Suppressor macrophage treated with lipopolysaccharide for 1 hour (primary cell): ENCODE measurements around the gene SPAG6.
"Not testable (repeated sequence)": the region's sequence is repeated elsewhere in the genome, so short reads cannot be mapped to it uniquely, and the experiment has no call there.

Experiments used
- DNase-seq, 3 donors: peaks; one replicate each; pipeline ENCODE4 v3.0.0-alpha.2; 2020 to 2022

SPAG6 gene

DNA sequence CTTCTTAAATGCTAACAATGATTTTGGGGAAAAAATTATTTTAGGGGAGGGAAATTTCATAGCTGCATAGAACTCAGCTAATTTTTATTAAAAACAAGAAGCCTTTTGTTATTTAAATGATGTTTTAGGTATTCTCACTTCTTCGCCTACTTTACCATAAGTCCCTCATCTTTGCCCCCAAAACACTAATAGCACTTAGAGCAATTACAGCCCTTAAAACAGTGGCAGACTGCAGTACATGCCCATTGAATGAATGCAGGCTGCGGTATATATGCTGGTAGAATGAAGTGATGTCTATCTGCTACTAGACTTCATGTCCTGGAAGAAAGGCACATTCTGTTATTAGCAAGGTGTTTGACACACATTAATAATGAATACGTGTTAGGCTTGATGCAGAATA is 2.9 kb upstream of the SPAG6 start:
- DNase-seq: no peak

DNA sequence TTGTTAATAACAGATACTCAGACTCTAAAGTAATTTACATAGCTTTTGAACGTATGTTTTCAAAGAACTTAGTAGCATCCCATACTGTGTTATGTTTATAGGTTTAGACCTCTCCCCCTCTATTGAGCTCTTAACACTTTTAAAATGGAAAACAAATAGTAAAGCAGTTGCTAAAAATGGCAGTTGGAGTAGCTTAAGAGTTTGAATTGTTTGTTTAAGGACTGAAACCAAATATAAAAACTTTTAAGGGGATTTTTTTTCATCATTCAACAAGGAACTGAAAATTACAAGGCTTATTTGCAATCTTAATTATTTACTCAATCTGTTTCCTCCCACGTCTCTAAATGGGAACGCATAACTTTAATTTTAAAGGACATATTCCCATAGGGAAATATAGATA is 1.6 kb upstream of the SPAG6 start:
- DNase-seq: peak in 1 of 3 donors; percentile 58

DNA sequence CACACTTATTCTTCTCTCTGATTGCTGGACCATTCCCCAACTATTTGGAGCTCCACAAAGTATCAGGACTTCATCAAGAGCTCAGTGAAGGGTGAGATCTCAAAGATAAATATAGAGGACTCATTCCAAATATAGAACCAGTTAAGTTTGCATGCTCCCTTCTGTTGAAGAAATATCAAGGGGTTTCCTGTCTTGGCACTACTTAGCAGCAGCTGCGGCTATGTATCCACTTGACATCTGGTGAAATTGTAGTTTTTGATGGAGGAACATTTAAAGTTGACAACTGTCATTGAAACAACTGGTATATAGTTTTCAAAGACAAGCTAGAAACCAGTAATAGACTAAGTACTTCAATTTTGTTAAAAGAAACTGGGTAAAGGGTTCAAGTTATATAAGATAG is 1.0 kb upstream of the SPAG6 start:
- DNase-seq: no peak

DNA sequence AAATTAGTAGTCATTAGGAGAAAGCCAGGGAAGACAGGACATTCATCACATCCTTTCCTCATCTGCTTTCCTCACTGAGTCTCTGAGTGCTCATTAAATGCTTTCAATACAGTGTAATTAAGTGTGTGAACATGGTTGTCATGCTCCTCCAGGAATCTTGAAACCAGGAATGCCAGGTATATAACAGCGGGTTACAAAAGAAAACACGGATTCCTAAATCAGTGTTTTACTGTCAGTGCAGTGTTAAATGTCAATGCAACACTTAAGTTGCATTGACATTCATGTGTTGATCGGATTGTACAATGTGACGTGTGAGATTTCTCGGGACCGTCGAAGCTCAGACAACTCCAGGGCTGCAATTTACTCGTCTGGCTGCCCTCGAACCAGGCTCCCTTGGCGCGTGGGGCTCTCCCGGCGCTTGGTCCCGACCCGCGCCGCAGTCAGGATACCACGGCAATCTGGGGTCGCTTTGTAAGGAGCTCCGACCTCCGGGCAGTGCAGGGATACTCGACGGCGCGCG is 455 bp upstream of the SPAG6 start:
- no peak for DNase-seq

DNA sequence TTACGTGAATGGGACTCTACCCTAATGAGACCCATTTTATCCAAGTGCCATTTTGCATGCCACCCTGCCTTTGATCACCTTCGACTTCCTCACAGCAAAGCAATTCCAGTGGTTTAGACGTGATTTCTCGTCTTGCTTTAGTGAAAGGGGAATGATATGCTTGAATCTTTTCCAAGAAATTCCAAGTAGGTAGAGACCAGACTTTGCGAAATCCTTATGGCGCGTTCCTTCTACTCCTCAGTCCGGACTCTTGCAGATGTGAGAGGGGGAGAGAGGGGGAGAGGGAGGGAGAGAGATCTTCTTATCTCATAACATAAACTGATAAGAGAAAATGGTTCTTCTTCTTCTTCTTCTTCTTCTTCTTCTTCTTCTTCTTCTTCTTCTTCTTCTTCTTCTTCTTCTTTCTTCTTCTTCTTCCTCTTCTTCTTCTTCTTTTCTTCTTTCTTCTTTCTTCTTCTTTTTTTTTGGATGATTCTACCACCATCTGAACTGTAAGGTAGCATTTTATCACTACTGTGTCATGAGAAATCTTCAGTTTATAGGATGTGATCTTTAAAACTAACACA is 883 bp downstream of the SPAG6 start:
- no peak for DNase-seq

DNA sequence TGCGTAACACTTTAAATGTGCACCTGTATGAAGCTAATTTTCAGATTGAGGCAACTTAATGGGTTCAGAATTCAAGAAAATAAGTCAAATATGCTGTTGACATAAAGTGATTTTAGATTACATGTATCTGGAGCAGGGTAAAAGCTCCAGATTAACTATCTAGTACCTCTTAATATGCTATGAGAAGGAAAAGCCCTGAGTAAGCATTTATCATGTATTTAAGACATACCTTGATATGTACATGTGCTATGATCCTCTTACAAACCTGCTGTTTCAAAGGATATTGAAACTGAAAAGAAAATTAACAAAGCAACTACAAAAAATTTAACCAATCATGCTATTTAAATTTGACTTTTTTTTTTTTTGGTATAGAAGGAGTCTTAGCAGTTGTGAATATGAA is 4.5 kb downstream of the SPAG6 start:
- no peak for DNase-seq

DNA sequence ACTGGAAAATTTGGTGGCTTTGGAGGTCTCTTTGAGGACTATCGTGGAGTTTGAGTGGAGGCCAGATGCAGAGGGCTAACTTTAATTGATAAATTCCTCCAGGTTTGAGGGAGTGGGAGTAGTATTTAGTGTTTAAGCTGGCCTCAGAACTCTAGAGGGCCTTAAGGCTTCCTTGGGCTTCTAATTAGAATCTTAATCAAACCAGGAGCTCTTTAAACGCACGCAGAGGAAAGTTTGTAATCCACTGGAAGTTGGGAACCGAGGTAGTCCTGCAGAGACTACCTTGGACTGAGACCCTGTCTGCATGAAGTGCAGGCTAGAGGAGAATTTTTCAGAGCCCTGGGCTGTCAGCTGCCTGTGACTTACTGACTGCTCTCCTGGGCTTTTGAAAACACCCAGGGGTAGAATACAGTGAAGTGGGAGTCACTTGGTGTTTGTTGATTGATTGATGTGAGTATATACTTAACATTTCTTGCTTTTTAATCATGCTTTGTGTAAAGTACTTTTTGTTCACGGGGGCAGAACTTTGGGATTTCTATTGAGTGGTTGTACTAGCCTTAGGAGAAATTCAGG is 5.9 kb downstream of the SPAG6 start:
- no peak for DNase-seq

DNA sequence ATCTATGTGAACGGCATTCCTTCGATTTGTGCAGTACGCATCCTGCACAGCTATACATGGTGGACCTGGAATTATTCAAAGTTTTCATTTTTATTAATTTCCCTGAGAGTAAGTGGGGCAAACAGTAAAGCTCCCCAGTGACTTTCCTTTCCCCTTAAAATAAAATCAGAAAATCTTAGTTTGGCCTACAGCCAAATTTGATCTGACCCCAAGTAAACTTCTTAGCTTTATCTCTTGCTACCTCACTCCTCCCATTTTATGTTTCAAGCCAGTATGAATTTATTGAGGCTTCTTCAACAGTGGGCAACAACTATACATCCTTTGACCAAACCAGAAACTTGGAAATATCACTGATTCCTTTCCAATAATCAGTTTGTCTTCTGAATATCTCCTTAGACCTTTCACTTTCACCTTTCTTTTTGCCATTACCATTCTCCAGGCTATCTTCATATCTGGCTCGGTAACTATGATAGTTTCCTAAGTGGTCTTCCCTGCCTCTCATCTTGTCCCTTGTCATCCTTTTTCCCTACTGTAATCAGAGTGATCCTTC is 11.1 kb downstream of the SPAG6 start:
- no peak for DNase-seq

DNA sequence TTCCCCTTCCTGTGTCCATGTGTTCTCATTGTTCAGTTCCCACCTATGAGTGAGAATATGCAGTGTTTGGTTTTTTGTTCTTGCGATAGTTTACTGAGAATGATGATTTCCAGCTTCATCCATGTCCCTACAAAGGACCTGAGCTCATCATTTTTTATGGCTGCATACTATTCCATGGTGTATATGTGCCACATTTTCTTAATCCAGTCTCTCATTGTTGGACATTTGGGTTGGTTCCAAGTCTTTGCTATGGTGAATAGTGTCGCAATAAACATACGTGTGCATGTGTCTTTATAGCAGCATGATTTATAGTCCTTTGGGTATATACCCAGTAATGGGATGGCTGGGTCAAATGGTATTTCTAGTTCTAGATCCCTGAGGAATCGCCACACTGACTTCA is 12.5 kb downstream of the SPAG6 start:
- DNase-seq: not testable (repeated sequence)

DNA sequence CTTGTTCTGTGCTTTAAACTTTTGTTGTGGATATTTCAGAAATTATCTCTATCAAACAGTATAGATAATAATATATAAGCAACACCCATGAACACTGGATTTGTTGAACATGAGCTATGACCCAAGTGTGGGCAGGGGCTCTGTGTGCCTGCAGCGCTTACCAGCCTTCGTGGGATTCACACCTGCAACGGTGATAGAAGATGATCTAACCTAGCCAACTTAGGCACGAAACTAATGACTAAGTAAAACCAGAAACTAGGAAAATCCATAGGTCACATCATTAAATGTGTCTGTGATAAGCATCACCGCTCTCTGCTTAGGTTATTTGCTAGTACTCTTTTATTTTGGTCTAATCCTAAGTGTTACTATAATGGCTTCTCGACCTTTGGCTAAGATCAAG is 18.0 kb downstream of the SPAG6 start:
- DNase-seq: no peak

DNA sequence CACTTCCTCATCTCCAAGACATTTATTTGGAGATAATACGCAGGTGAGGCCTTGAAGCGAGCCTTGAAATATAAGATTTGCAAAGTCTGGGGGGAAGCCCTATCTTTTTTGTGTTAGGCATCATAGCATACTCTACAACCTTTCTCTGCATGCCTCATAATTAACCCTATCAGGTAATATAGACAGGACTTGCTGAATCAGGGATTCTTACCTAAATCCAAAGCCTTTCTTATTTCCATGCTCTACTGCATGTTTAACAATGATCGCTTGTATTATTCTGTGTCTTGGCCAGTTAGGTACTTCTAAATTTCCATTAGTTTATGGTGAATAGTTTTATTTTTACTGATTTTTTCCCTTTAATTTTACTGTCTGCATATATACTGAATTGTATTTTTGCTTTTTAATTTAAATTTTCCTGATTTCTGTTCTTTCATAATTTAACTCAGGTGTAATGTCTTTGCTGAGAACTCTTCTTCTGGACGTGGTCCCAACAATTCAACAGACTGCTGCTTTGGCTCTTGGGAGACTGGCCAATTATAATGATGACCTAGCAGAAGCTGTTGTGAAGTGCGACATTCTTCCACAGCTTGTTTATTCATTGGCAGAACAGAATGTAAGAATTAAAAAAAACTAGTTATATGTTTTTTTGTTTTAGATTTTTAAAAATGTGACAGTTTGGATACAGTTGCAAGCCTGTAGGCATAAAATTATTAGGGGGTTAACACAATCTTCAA is 19.3 kb downstream of the SPAG6 start:
- no peak for DNase-seq

DNA sequence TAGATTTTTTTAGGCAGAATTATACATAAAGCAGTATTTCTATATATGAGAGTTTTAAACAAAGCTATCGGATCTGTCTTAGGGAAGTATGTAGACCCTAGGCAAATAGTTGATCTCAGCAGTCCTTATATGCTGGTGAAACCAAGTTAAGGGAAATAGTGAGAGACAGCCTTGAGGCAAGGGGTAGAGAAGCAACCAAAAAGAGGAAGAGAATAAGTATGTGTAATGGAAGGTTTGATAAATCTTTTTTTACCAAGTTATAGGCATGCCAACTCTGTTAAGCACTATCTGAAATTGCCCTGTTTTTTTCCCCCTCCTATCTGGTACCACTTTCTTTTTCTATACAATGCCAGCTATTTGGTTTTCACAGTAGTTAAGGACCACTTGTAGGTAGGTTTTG is 19.9 kb downstream of the SPAG6 start:
- peak; percentile 41 to 69 (median 62) for DNase-seq

DNA sequence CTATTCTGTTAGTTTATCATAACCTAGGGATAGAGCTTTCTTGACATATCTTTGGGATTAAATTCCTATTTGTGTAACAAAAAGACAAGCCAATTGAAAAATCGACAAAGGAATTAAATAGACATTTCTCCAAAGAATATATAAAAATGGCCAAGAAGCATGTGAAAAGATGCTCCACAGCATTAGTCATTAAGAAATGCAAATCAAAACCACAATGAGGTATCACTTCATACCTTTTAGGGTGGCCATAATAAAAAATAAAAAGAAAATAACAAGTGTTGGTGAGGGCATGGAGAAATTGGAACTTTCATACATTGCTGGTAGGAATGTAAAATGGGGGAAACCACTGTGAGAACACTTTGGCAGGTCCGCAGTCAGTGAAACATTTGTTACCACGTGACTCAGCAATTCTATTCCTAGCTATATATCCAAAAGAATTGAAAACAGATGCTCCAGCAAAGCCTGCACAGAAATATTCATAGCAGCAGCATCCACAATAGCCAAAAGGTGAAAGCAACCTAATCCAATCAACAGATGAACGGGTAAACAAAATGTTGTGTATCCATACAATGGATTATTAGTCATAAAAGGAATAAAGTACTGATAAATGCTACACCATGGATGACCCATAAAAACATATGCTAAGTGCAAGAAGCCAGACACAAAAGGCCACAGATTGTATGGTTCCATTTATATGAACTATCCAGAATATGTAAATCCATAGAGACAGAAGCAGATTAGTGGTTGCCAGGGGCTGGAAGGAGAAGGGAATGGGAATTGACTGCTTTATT is 20.5 kb downstream of the SPAG6 start:
- no peak for DNase-seq

DNA sequence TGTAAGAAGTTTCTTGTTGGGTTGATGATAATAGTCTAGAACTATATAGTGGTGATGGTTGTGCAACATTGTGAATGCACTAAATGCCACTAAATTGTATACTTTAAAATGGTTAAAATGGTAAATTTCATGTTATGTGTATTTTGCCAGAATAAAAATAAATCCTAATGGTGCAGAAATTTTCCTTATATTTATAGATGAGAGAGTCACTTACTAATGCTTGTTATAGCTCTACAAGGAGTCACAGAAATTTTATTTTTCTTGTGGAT is 21.1 kb downstream of the SPAG6 start:
- DNase-seq: no peak

DNA sequence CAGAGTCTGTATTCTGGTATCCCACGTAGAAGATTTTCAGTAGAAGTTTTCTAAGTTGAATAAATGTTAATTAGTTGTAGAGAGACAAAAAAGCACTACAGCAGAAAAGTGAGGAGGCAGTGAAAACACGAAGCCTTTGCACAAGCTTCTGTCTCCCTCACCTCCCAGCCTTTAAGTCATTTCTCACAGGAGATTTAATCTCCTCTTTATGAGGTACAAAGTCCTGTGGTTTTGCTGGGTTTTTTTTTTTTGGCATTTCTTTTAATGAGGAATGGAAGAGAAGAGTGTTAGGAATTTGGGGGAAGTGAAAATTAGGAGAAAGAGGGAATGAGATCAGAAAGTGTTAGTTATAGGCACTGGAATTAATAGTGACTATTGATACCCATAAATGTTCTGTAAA is 21.5 kb downstream of the SPAG6 start:
- DNase-seq: no peak

DNA sequence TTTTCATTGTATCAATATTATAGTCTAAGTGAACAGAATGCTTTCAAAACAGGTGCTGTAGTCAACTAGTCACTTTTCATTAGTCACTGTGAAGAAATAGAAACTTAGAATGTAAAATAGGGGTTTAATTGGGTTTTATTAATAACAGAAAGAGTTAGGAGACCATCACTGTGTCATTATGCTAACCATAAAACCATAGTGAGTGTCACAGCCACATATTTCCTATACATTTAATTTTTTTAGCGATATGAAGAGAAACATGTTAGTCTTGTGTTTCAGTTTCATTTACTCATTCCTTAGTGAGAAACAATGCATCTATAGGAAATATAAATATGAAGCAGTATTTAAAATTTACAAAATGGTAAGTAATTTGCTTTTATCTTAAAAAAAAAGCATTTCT is 22.2 kb downstream of the SPAG6 start:
- DNase-seq: no peak

DNA sequence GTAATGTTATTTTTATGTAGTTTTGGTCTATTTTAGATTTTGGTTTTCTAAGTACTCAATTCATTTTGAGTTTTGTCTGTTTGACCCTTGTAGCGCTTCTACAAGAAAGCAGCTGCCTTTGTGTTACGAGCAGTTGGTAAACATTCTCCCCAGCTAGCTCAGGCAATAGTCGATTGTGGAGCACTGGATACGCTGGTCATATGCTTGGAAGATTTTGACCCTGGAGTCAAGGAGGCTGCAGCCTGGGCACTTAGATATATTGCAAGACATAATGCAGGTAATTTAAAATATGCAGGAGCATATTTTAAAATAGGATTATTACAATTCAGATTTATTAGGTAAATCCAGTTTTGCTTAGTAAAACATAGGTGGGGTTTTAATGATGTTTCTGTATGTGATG is 23.1 kb downstream of the SPAG6 start:
- DNase-seq: no peak

DNA sequence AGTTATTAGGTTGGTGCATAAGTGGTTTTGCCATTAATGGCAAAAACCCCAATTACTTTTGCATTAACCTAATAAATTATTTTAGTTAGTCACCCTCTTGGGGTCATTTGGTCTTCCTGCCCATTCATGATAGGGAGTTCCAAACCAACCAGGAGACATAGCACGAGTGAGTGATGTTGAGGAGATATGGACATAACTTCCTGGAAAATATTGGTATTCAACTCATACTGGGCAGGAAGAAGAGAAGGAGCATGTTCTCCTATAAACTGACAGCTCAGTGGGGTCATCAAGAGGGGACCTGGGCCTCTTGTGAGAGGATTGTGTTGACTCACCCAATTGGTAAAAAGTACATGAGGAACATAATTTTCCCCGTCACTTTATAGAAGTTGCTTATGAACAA is 23.7 kb downstream of the SPAG6 start:
- DNase-seq: peak in 1 of 3 donors; percentile 28

DNA sequence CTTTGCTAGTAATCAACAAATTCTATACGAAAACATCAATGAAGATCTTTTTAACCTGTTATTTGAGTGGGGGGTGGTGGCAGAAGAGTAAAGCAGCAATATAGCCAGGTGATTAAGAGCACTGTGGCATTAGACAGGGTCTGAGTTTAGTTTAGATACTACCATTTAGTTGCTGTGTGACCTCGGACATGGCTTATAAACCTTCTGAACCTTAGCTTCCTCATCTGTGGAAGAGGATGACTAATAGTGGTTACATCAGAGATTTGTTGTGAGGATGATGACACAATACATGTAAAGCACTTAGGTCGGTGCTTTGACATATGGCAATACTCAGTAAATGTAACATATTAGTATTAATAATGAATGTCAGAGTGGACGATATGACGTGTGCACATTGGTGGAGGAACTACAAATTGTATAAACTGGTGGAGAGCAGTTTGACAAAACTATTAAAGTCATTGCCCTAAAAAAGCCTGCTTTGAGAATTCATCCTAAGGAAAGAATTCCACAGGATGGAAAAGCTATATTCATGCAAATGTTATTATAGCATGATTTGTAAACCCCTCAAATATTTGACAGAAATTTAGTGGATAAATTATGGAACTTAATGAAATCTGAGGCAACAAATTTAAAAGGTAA is 24.3 kb downstream of the SPAG6 start:
- DNase-seq: peak; percentile 71 to 96 (median 96)

DNA sequence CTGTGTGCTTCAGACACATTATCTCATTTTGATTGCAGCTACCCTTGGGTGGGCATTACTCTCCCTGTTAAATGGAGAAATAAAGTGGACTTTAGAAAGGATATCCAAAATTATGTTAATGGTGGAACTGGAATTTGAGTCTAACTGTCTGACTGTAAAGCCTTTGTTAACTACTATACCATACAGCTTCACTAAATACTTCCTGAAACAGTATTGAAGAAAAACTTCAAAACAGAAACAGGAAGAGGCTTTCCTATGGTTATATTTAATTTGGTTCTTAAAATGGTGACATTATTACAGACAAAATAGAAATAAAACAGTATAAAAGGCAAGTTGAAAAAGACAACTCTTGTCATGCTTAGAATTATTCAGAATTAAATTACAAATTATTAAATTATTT is 25.0 kb downstream of the SPAG6 start:
- peak; percentile 15 to 40 (median 32) for DNase-seq

DNA sequence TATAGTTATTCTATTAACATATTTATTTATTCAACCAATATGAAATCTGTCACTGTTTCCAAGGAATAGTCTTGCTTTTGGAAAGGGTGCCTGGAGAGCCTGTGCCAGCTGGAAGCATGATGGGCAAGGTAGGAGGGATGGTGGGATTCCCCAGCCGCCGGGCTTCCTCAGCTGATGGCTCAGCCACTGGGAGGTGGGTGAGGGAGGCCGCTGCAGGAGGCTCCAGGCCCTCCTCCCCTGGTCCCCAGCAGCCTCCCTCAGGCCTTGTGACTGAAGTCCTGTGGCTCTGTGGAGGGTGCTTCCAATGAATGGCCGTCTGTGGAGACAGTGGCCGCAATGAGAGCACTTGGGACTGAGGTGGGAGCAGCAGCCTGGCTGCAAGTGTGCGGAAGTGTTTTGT is 27.0 kb downstream of the SPAG6 start:
- DNase-seq: no peak

DNA sequence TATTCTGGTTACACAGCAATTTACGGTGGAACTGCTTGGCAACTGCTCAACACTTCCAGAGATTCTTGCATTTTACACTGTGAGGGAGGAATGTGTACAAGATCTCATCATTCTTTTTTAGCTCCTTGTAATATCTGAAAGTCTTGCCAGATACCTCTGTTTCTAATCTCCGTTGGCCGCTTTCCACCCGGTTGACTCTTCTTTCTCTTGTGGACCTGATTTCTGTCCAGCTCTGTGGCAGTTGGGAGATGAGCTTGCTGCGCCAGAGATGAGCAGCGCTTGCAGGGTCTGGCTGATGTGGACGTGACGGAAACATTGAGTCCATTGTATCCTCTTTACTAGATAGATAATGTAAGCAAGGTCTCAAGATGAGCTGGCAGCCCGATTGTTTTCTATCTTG is 27.6 kb downstream of the SPAG6 start:
- no peak for DNase-seq

DNA sequence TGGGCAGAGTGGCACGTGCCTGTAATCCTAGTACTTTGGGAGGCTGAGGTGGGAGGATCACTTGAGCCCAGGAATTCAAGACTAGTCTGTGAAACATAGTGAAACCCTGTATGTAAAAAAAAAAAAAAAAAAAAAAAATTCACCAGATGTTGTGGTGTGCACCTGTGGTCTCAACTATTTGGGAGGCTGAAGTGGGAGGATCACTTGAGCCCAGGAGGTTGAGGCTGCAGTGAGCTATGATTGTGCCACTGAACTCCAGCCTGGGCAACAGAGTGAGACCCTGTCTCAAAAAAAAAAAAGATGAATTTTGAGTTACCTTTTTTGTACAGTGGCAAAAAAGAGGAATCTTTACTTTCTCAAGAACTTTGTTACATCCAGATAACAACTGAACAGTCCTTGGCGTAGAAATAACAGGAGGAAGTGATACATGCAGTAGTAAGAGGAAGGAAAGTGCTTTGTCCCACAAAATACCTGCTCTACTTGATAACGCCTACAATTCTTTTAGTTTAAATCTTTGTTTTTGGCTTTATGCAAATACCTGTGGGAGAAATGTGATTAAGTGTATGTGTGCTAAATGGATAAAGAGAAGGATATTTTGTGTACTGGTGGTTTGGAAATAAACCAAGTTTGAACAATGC is 29.3 kb downstream of the SPAG6 start:
- DNase-seq: no peak
